ENCODE results near the gene SPHK2.

- no peak for TF ChIP-seq CTCF (IDR thresholded peaks at IDR 0.05)
- TF ChIP-seq EP300 (IDR thresholded peaks at IDR 0.05) = no peak
Observed at GRCh38 chr19:48600679-48601417, 18.5 kb upstream of the SPHK2 start.

All from upper lobe of left lung (tissue), 4 donors.